Measurements from ENCODE around the gene PIAS4.
A peak's percentile ranks its signal among the peaks of the same experiment; 100 is the strongest.

Gene PIAS4

GRCh38 chr19:4064496-4065260 is 57.1 kb downstream of the PIAS4 start:
- no peak for DNase-seq (ENCODE audit: low read depth)
- TF ChIP-seq CTCF (conservative IDR thresholded peaks at IDR 0.05; ENCODE audit: low read depth, low read length) = no peak
- H3K4me3 ChIP-seq (ENCODE audit: low read length) = peak overlapping the region; percentile 71

- no peak for TF ChIP-seq CTCF (conservative IDR thresholded peaks at IDR 0.05; ENCODE audit: low read depth, low read length)
- H3K4me3 ChIP-seq (ENCODE audit: low read length) = peak overlapping the region; percentile 68
- peak; percentile 90 for DNase-seq (ENCODE audit: low read depth)
Observed at GRCh38 chr19:4065430-4066175, 58.1 kb downstream of the PIAS4 start.

- DNase-seq (ENCODE audit: low read depth) = no peak
- TF ChIP-seq CTCF (conservative IDR thresholded peaks at IDR 0.05; ENCODE audit: low read depth, low read length) = no peak
Observed at GRCh38 chr19:4066176-4066606, 58.7 kb downstream of the PIAS4 start.

GRCh38 chr19:4066682-4067395 is 59.3 kb downstream of the PIAS4 start, which contains the start of gene ZBTB7A:
Gene ZBTB7A (minus strand): TSS chr19:4066899. CDS start chr19:4055232, 11,667 bp downstream.
- DNase-seq (ENCODE audit: low read depth) = no peak
- peak within 1 kb of the TSS; percentile 68 for H3K4me3 ChIP-seq (ENCODE audit: low read length)
- no peak for TF ChIP-seq CTCF (conservative IDR thresholded peaks at IDR 0.05; ENCODE audit: low read depth, low read length)

More at GRCh38 chr19:4066176-4066606, 58.7 kb downstream of the PIAS4 start:
- peak overlapping the region; percentile 68 for H3K4me3 ChIP-seq (ENCODE audit: low read length)

- DNase-seq (ENCODE audit: low read depth) = no peak
- TF ChIP-seq CTCF (conservative IDR thresholded peaks at IDR 0.05; ENCODE audit: low read depth, low read length) = no peak
- peak overlapping the region; percentile 39 for H3K4me3 ChIP-seq (ENCODE audit: low read length)
Observed at GRCh38 chr19:4067396-4068046, 60.0 kb downstream of the PIAS4 start.

GRCh38 chr19:4068047-4068966 is 60.8 kb downstream of the PIAS4 start:
- DNase-seq (ENCODE audit: low read depth) = no peak
- no peak for TF ChIP-seq CTCF (conservative IDR thresholded peaks at IDR 0.05; ENCODE audit: low read depth, low read length)
- peak overlapping the region; percentile 15 for H3K4me3 ChIP-seq (ENCODE audit: low read length)

Data from retinal pigment epithelial cell (primary cell).